Activated gamma-delta T cell treated with Interleukin-2 at 50 U/mL for 16 hours (primary cell): ENCODE data around the gene TTC16.

Experiments
- DNase-seq: peaks from one replicate; pipeline ENCODE4 v3.0.0-alpha.2; 2020

TTC16 gene

GRCh38 chr9:127722055-127722745, 6.3 kb downstream of the TTC16 start:
- no peak for DNase-seq

GRCh38 chr9:127723013-127723412, 7.1 kb downstream of the TTC16 start:
- DNase-seq = no peak

GRCh38 chr9:127723444-127723843, 7.6 kb downstream of the TTC16 start:
- DNase-seq = no peak

GRCh38 chr9:127724012-127724411, 8.1 kb downstream of the TTC16 start:
- DNase-seq = no peak

GRCh38 chr9:127726871-127727270, 11.0 kb downstream of the TTC16 start:
- DNase-seq = no peak

- DNase-seq = no peak
These were observed 12.9 kb downstream of the TTC16 start for GRCh38 chr9:127728808-127729207.

GRCh38 chr9:127729522-127730256, 13.8 kb downstream of the TTC16 start:
- no peak for DNase-seq

GRCh38 chr9:127730262-127730661, 14.4 kb downstream of the TTC16 start:
- DNase-seq = no peak

GRCh38 chr9:127730799-127731410, 15.0 kb downstream of the TTC16 start:
- no peak for DNase-seq

GRCh38 chr9:127731938-127732337, 16.1 kb downstream of the TTC16 start:
- DNase-seq = no peak

GRCh38 chr9:127732444-127732843, 16.6 kb downstream of the TTC16 start:
- DNase-seq = no peak

- DNase-seq = no peak
These were observed 17.7 kb downstream of the TTC16 start for GRCh38 chr9:127733614-127734013.

- no peak for DNase-seq
These were observed 18.4 kb downstream of the TTC16 start for GRCh38 chr9:127734247-127734746.

GRCh38 chr9:127734747-127735529, 19.1 kb downstream of the TTC16 start, which contains the start of gene TOR2A:
TSS of gene TOR2A (minus strand) at chr9:127735294. CDS start at chr9:127735270, 24 bp downstream.
- peak; percentile 99 for DNase-seq

GRCh38 chr9:127735530-127736185, 19.8 kb downstream of the TTC16 start:
- no peak for DNase-seq

GRCh38 chr9:127738666-127739065, 22.8 kb downstream of the TTC16 start:
- no peak for DNase-seq

GRCh38 chr9:127739614-127740330, 23.9 kb downstream of the TTC16 start:
- DNase-seq = no peak

GRCh38 chr9:127741831-127742434, 26.1 kb downstream of the TTC16 start:
- DNase-seq = no peak

- no peak for DNase-seq
These were observed 26.7 kb downstream of the TTC16 start for GRCh38 chr9:127742435-127743088.

GRCh38 chr9:127744398-127745110, 28.7 kb downstream of the TTC16 start:
- DNase-seq = no peak
